Fibroblast of upper back skin (primary cell): ENCODE measurements around the gene LY6G6F.

ENCODE experiments used
- DNase-seq: peaks from one replicate; pipeline ENCODE4 v3.0.0-alpha.2; 2013

Gene LY6G6F

GRCh38 chr6:31725502-31726350, 19.1 kb downstream of the LY6G6F start:
- no peak for DNase-seq

GRCh38 chr6:31727034-31727716, 20.5 kb downstream of the LY6G6F start:
- DNase-seq = no peak

GRCh38 chr6:31727717-31728671, 21.3 kb downstream of the LY6G6F start:
- no peak for DNase-seq

- no peak for DNase-seq
Measured at GRCh38 chr6:31728767-31729514, 22.3 kb downstream of the LY6G6F start, which contains the start of gene DDAH2. TSS of gene DDAH2 (minus strand) at chr6:31729299. CDS start at chr6:31729161, 138 bp downstream.

GRCh38 chr6:31729515-31729978, 22.9 kb downstream of the LY6G6F start:
- DNase-seq = peak; percentile 79

GRCh38 chr6:31729979-31730630, 23.4 kb downstream of the LY6G6F start:
- DNase-seq = peak; percentile 90

GRCh38 chr6:31730631-31731086, 24.0 kb downstream of the LY6G6F start:
- DNase-seq = no peak

- DNase-seq = no peak
Measured at GRCh38 chr6:31732029-31732428, 25.4 kb downstream of the LY6G6F start.

- DNase-seq = no peak
Measured at GRCh38 chr6:31733734-31734133, 27.1 kb downstream of the LY6G6F start.

- DNase-seq = no peak
Measured at GRCh38 chr6:31734247-31734820, 27.7 kb downstream of the LY6G6F start.

- peak; percentile 75 for DNase-seq
Measured at GRCh38 chr6:31734821-31735406, 28.2 kb downstream of the LY6G6F start.

GRCh38 chr6:31736021-31736767, 29.5 kb downstream of the LY6G6F start, which contains the start of gene CLIC1:
TSS of gene CLIC1 (minus strand) at chr6:31736530. CDS start at chr6:31736300, 230 bp downstream.
- DNase-seq = peak; percentile 84

GRCh38 chr6:31736768-31737314, 30.2 kb downstream of the LY6G6F start:
- DNase-seq = no peak

- no peak for DNase-seq
Measured at GRCh38 chr6:31737315-31737990, 30.8 kb downstream of the LY6G6F start.

- DNase-seq = peak; percentile 81
Measured at GRCh38 chr6:31737991-31738979, 31.6 kb downstream of the LY6G6F start.

GRCh38 chr6:31739639-31740396, 33.2 kb downstream of the LY6G6F start, which contains the start of gene MSH5:
TSS of gene MSH5 (plus strand) at chr6:31740005. CDS start at chr6:31740467, 462 bp downstream.
- peak; percentile 99 for DNase-seq
